GM12878 (cell line): ENCODE data around the gene SLC4A3. TPM values are rescaled to one million over a fixed set of nuclear protein-coding genes. Genes with fewer than 3 reads are reported as not detected.

Source experiments
- ATAC-seq: fragments of 200-7000 bp; cut with Tn5 transposase; 3 replicates; pipeline ENCODE4 v1.9.1; 2020; ENCODE audit warnings: mild to moderate bottlenecking, moderate library complexity
- BruUV-seq: library from RNA; stranded (reverse); fragments of 400-500 nt; replicated peaks from 2 replicates; lab custom pipeline; 2021; lab: Mats Ljungman, UMichigan
- CTCF ChIA-PET: fragments of 300-600 bp; sonication (Branson Sonifier 250); formaldehyde crosslinking; extraction: SDS; loops from one replicate; lab custom pipeline; 2021; ENCODE audit warnings: inconsistent platforms; lab: Yijun Ruan, JAX
- POLR2A ChIA-PET: fragments of 350-600 bp; formaldehyde crosslinking; extraction: SDS; loops from one replicate; lab custom pipeline; 2021; ENCODE audit warnings: inconsistent platforms; lab: Charles Lee
- RAD21 ChIA-PET: fragments of 300-600 bp; sonication (Branson Sonifier 250); formaldehyde crosslinking; loops from one replicate; lab custom pipeline; 2023; ENCODE audit warnings: antibody characterized with exemption; ENCODE audit not compliant: unreplicated experiment; lab: Charles Lee
- SMC1A ChIA-PET: fragments of 300-600 bp; sonication (Branson Sonifier 250); formaldehyde crosslinking; loops from one replicate; lab custom pipeline; 2023; ENCODE audit not compliant: unreplicated experiment, uncharacterized antibody; lab: Charles Lee
- DNase-seq: peaks from one replicate; pipeline ENCODE4 v3.0.0-alpha.2; 2011; ENCODE audit warnings: low read depth, low spot score
- FAIRE-seq: peaks from 3 replicates; lab custom pipeline; 2011; peaks lifted over from hg19 to GRCh38; lab: Jason Lieb, UNC
- H2AFZ ChIP-seq: 2 replicates; pipeline ENCODE4 v1.6.0; 2011; ENCODE audit warnings: low read depth, low read length, control low read depth; ENCODE audit not compliant: control insufficient read depth
- H3K27ac ChIP-seq: 2 replicates; pipeline ENCODE4 v1.5.1; 2011; ENCODE audit warnings: control low read depth; ENCODE audit not compliant: control insufficient read depth, insufficient read depth
- H3K27me3 ChIP-seq, 2 experiments: replicated peaks in 1 of 2; 2 replicates each; pipeline versions ENCODE4 v1.6.0 to v1.6.1; 2011; ENCODE audit warnings: low read length in 1 of 2; ENCODE audit not compliant: control insufficient read depth in 2 of 2, insufficient read depth in 2 of 2
- H3K36me3 ChIP-seq, 2 experiments: 2 replicates each; pipeline ENCODE4 v1.5.1; 2011; ENCODE audit warnings: low read length in 1 of 2; ENCODE audit not compliant: control insufficient read depth in 2 of 2, insufficient read depth in 2 of 2
- H3K4me1 ChIP-seq: 2 replicates; pipeline ENCODE4 v1.6.1; 2011; ENCODE audit warnings: mild to moderate bottlenecking, low read length, moderate library complexity, mixed read lengths; ENCODE audit not compliant: control insufficient read depth, insufficient read depth
- H3K4me2 ChIP-seq: 2 replicates; pipeline ENCODE4 v1.6.0; 2011; ENCODE audit warnings: control low read depth; ENCODE audit not compliant: control insufficient read depth, insufficient read depth
- H3K4me3 ChIP-seq: fragments of 200-600 bp; sonication (generic); 2 replicates; pipeline ENCODE4 v1.5.1; 2016
- H3K79me2 ChIP-seq: 2 replicates; pipeline ENCODE4 v1.6.0; 2011; ENCODE audit warnings: low read length; ENCODE audit not compliant: control insufficient read depth, insufficient read depth
- H3K9ac ChIP-seq: 2 replicates; pipeline ENCODE4 v1.8.0; 2011; ENCODE audit warnings: low read length, control low read depth, mixed read lengths; ENCODE audit not compliant: control insufficient read depth, insufficient read depth
- H3K9me3 ChIP-seq: replicated peaks from 3 replicates; pipeline ENCODE4 v1.5.1; 2011; ENCODE audit warnings: mild to moderate bottlenecking, low read length; ENCODE audit not compliant: control insufficient read depth, insufficient read depth
- H4K20me1 ChIP-seq: 2 replicates; pipeline ENCODE4 v1.6.0; 2011; ENCODE audit not compliant: control insufficient read depth, insufficient read depth
- ATF7 ChIP-seq: fragments of 450-650 bp; IDR thresholded peaks from 2 replicates; pipeline ENCODE4 v1.6.1; 2016; ENCODE audit warnings: low read depth, mild to moderate bottlenecking
- BMI1 ChIP-seq: fragments of 450-650 bp; IDR thresholded peaks from 2 replicates; pipeline ENCODE4 v1.6.1; 2016; ENCODE audit warnings: mild to moderate bottlenecking, moderate library complexity, borderline replicate concordance
- FOS ChIP-seq: IDR thresholded peaks from 3 replicates; pipeline ENCODE4 v1.6.1; 2011; ENCODE audit warnings: borderline replicate concordance; ENCODE audit not compliant: insufficient read length; ENCODE audit errors: extremely low read depth
- FOXK2 ChIP-seq: fragments of 450-650 bp; IDR thresholded peaks from 2 replicates; pipeline ENCODE4 v1.6.1; 2017; ENCODE audit warnings: mild to moderate bottlenecking, moderate library complexity
- HSF1 ChIP-seq: fragments of 150-350 bp; IDR thresholded peaks from 2 replicates; pipeline ENCODE4 v1.6.1; 2014; ENCODE audit warnings: mild to moderate bottlenecking, low read depth, low read length
- IRF4 ChIP-seq: IDR thresholded peaks from 2 replicates; pipeline ENCODE4 v1.6.1; 2011; ENCODE audit warnings: low read depth, low read length
- MLLT1 ChIP-seq: fragments of 450-650 bp; IDR thresholded peaks from 2 replicates; pipeline ENCODE4 v1.6.1; 2016; ENCODE audit warnings: mild to moderate bottlenecking
- PKNOX1 ChIP-seq: fragments of 450-650 bp; IDR thresholded peaks from 2 replicates; pipeline ENCODE4 v1.6.1; 2016; ENCODE audit warnings: mild to moderate bottlenecking
- POLR2A ChIP-seq: IDR thresholded peaks from 2 replicates; pipeline ENCODE4 v1.6.1; 2011; ENCODE audit warnings: low read depth, mild to moderate bottlenecking, low read length
- POLR2AphosphoS5 ChIP-seq: IDR thresholded peaks from 2 replicates; pipeline ENCODE4 v1.6.1; 2011; ENCODE audit warnings: mild to moderate bottlenecking, low read length, inconsistent platforms
- RBBP5 ChIP-seq: fragments of 200-600 bp; sonication (generic); conservative IDR thresholded peaks from 2 replicates; pipeline ENCODE4 v1.6.1; 2016
- RELA ChIP-seq: fragments of 450-650 bp; IDR thresholded peaks from 2 replicates; pipeline ENCODE4 v1.8.0; 2014; ENCODE audit warnings: borderline replicate concordance; ENCODE audit not compliant: partially characterized antibody
- USF1 ChIP-seq: IDR thresholded peaks from 2 replicates; pipeline ENCODE4 v1.6.1; 2011; ENCODE audit warnings: borderline replicate concordance, low read depth, mild to moderate bottlenecking, moderate library complexity, mixed read lengths, low read length; ENCODE audit not compliant: insufficient read depth; ENCODE audit errors: extremely low read length
- WRNIP1 ChIP-seq: IDR thresholded peaks from 2 replicates; pipeline ENCODE4 v1.6.1; 2011; ENCODE audit warnings: low read depth, low read length, improper control_type of control experiment, borderline replicate concordance
- YY1 ChIP-seq: IDR thresholded peaks from 2 replicates; pipeline ENCODE4 v1.6.1; 2011; ENCODE audit warnings: low read depth, mild to moderate bottlenecking, low read length
- ZBED1 ChIP-seq: IDR thresholded peaks from 2 replicates; pipeline ENCODE4 v1.6.1; 2016; ENCODE audit warnings: borderline replicate concordance
- WGBS: methylation state at CpG from one replicate; pipeline ENCODE4 v1.1.6; 2016; ENCODE audit warnings: low lambda C conversion rate; ENCODE audit not compliant: insufficient replicate concordance, insufficient coverage; ENCODE audit errors: missing lambda C conversion rate; 5-methylcytosine and 5-hydroxymethylcytosine counted together
- in situ Hi-C: fragments of 300-500 bp; cut with MboI; formaldehyde crosslinking; loops from 9 replicates; pipeline ENCODE4 v1.14.3; 2018; ENCODE audit warnings: mixed read lengths
- intact Hi-C: fragments of 100-400 bp; cut with micrococcal nuclease; formaldehyde crosslinking; loops from one replicate; pipeline ENCODE4 v1.14.2; 2022; ENCODE audit not compliant: unreplicated experiment
- polyA plus RNA-seq, 11 experiments: library from polyadenylated mRNA; depleted of rRNA in 4 of 11; unstranded in 6 of 11; stranded (reverse) in 5 of 11; fragments of >200 nt; fragmentation: Nextera tagmentation in 4 of 11; fragmentation: Illumina TruSeq in 1 of 11; extraction: Ambion mirVana in 4 of 11; extraction: Trizol in 1 of 11; gene quantifications; 1 replicate in 1 of 11; 2 replicates in 10 of 11; pipeline versions ENCODE4 v1.2.1 to v1.2.3, GENCODE V29; 2011 to 2016; ENCODE audit warnings: inconsistent platforms in 2 of 11, missing spikeins in 2 of 11, low read depth in 1 of 11
- total RNA-seq, 4 experiments: library from RNA; depleted of rRNA in 3 of 4; stranded (reverse); fragments of >200 nt in 3 of 4; fragmentation: Illumina TruSeq in 1 of 4; extraction: Trizol in 1 of 4; gene quantifications; 2 replicates each; pipeline versions ENCODE4 v1.2.1 to v1.2.3, GENCODE V29; 2013 to 2021

SLC4A3 gene
- total and polyA plus RNA-seq, 10 of the 15 experiments (the other 5 are each of a cell fraction or from before 2014, with no cell fraction given) = 0.05 to 0.08 TPM; not detected in 8

- RAD21 ChIA-PET = no interaction called here
- POLR2A ChIA-PET = no interaction called here
- SMC1A ChIA-PET = no interaction called here
- H3K4me1 ChIP-seq = 0 out of 2 replicates have a peak, but pooled peaks cover 4% of the 10 kb centered on the region
- in situ Hi-C loops = no loop called here
- peaks cover 6 to 12% of the 10 kb centered on the region in 2 experiments; a peak in 3 of 4 replicates for H3K36me3 ChIP-seq
- no TSS peak for BruUV-seq
- DNase-seq (no peak), ATAC-seq (no peak), FAIRE-seq (no peak)
- CTCF ChIA-PET = no interaction called here
- no peak overlapping the region for H2AFZ ChIP-seq
- no peaks in the 10 kb centered on the region for H3K27me3 ChIP-seq
- no peak overlapping the region for H3K4me3 ChIP-seq
- intact Hi-C loops = no loop called here
- no peak overlapping the region for H3K9ac ChIP-seq
- no peak for TF ChIP-seq YY1
- TF ChIP-seq BMI1 = no peak
- TF ChIP-seq RELA = no peak
- no peak for TF ChIP-seq POLR2A
- no peak for TF ChIP-seq MLLT1
- TF ChIP-seq HSF1 = no peak
- TF ChIP-seq ATF7 = no peak
- no peak for TF ChIP-seq FOS
- TF ChIP-seq PKNOX1 = no peak
- no peak for TF ChIP-seq ZBED1
- TF ChIP-seq FOXK2 = no peak
- no peak for TF ChIP-seq USF1
- TF ChIP-seq RBBP5 = no peak
- no peak for TF ChIP-seq WRNIP1
- no peak for TF ChIP-seq IRF4
- no peak for TF ChIP-seq POLR2AphosphoS5
- TF ChIP-seq, all 136 proteins: peak for 0
- WGBS = 73% methylated on average over 15 of the region's 15 CpGs
- no peak overlapping the region for H3K4me2 ChIP-seq
- no peaks in the 10 kb centered on the region for H3K9me3 ChIP-seq
- no peaks in the 10 kb centered on the region for H3K79me2 ChIP-seq
- H3K27ac ChIP-seq = no peak overlapping the region
- no peaks in the 10 kb centered on the region for H4K20me1 ChIP-seq
Observed at GRCh38 chr2:219608399-219608964, 18.9 kb upstream of the SLC4A3 start.
